Endodermal cell (in vitro differentiated cells): ENCODE data around the gene CSNK1G3. TPM values are rescaled to one million over a fixed set of nuclear protein-coding genes. Genes with fewer than 3 reads are reported as not detected.
"Not testable (repeated sequence)": the region's sequence is repeated elsewhere in the genome, so short reads cannot be mapped to it uniquely, and the experiment has no call there.

Experiments
- DNase-seq: peaks from one replicate; pipeline ENCODE4 v3.0.0-alpha.2; 2017
- H3K27ac ChIP-seq: 2 replicates; pipeline ENCODE4 v1.5.1; 2013; ENCODE audit warnings: mild to moderate bottlenecking, low read depth, low read length, moderate library complexity
- H3K27me3 ChIP-seq: 2 replicates; pipeline ENCODE4 v1.6.1; 2013; ENCODE audit warnings: mild to moderate bottlenecking, low read length, moderate library complexity; ENCODE audit not compliant: insufficient read depth, control insufficient read depth, poor library complexity, severe bottlenecking
- H3K36me3 ChIP-seq: 2 replicates; pipeline ENCODE4 v1.7.0; 2013; ENCODE audit warnings: mild to moderate bottlenecking, low read length, moderate library complexity; ENCODE audit not compliant: control insufficient read depth, insufficient read depth
- H3K4me1 ChIP-seq: one replicate; pipeline ENCODE4 v1.7.0; 2013; ENCODE audit warnings: low read length; ENCODE audit not compliant: control insufficient read depth, insufficient read depth
- H3K4me3 ChIP-seq: 2 replicates; pipeline ENCODE4 v1.5.1; 2013; ENCODE audit warnings: mild to moderate bottlenecking, low read length, moderate library complexity
- H3K9ac ChIP-seq: 2 replicates; pipeline ENCODE4 v1.6.1; 2013; ENCODE audit warnings: mild to moderate bottlenecking, low read length, moderate library complexity; ENCODE audit not compliant: poor library complexity, severe bottlenecking; ENCODE audit errors: extremely low read depth
- H3K9me3 ChIP-seq: 2 replicates; pipeline ENCODE4 v1.6.1; 2013; ENCODE audit warnings: mild to moderate bottlenecking, low read length, moderate library complexity; ENCODE audit not compliant: control insufficient read depth
- H3K27ac Mint-ChIP-seq: 2 replicates; pipeline ENCODE4 v1.8.0; 2020; ENCODE audit warnings: mixed read lengths
- H3K27me3 Mint-ChIP-seq: 2 replicates; pipeline ENCODE4 v1.8.0; 2021; ENCODE audit warnings: mild to moderate bottlenecking, mixed read lengths; ENCODE audit not compliant: insufficient read depth
- H3K36me3 Mint-ChIP-seq: 2 replicates; pipeline ENCODE4 v1.8.0; 2020; ENCODE audit warnings: low read depth, mixed read lengths
- H3K4me1 Mint-ChIP-seq: 2 replicates; pipeline ENCODE4 v1.8.0; 2020; ENCODE audit warnings: mixed read lengths
- H3K4me3 Mint-ChIP-seq: 2 replicates; pipeline ENCODE4 v1.8.0; 2020; ENCODE audit warnings: mild to moderate bottlenecking, moderate library complexity, mixed read lengths
- H3K9me3 Mint-ChIP-seq: 2 replicates; pipeline ENCODE4 v1.8.0; 2020; ENCODE audit warnings: mild to moderate bottlenecking, mixed read lengths
- WGBS, 2 experiments: methylation state at CpG; one replicate each; pipeline versions ENCODE4 v1.1.5 to v1.1.7; 2013; ENCODE audit warnings: missing lambda C conversion rate in 2 of 2, mixed read lengths in 1 of 2; ENCODE audit not compliant: insufficient coverage in 1 of 2, insufficient read length in 1 of 2; 5-methylcytosine and 5-hydroxymethylcytosine counted together
- total RNA-seq, 2 donors: library from RNA; stranded (reverse); fragmentation: NEBNext Ultra II Directional in 1 of 2; extraction: Animal tissue kit (Norgen Biotek cat#: 25700) in 1 of 2; gene quantifications; 2 replicates in 1 of 2; 3 replicates in 1 of 2; pipeline ENCODE4 v1.2.1, GENCODE V29; 2021
- TF ChIP-seq, protein P1 (sequence below): fragments of 200-600 bp; sonication (generic); conservative IDR thresholded peaks from 2 replicates; pipeline ENCODE4 v1.5.0; 2021; ENCODE audit warnings: antibody characterized with exemption, mild to moderate bottlenecking

The CSNK1G3 gene
- total RNA-seq, 2 donors from 2014 or later = 47.5 to 48.4 TPM

DNA sequence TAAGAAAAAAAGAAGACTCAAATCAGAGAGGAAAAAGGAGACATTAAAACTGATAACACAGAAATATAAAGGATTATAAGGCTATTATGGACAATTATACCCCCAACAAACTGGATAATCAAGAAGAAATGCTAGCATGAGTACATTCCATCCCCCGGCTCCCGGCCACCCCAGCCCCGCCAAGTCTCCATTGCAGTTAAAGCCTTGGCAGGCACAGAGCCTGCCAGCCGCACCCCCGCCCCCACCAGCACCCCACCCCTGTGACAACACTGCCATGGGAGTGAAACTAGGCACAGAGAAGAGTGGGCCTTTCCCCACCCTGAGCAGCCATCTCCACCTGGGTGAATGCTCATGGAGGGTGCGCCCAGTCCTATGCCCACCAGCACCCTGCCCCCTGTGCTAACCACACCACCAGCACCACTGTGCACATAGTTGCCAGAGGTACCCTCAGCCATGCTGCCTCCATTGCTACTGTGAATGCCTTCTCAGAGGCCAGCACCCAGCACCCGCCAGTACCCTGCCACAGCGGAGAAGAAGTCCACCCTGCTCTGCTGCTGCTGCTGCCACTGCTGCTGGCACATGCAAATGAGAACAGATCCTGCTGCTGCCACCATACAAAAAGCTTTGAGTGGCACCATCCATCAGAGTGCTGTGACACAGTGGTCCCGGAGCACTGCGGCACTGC, 117.0 kb downstream of the CSNK1G3 start:
- Histone ChIP-seq H3K4me1 (no peaks in the 10 kb centered on the region), H3K27ac (no peak overlapping the region), H3K27me3 (no peaks in the 10 kb centered on the region), H3K4me3 (no peak overlapping the region), H3K9me3 (peaks cover 24% of the 10 kb centered on the region), H3K9ac (no peak overlapping the region), H3K36me3 (no peaks in the 10 kb centered on the region)
- Mint-ChIP-seq H3K36me3 (peaks cover 4% of the 10 kb centered on the region), H3K4me1 (no peaks in the 10 kb centered on the region), H3K27me3 (no peaks in the 10 kb centered on the region), H3K27ac (no peak overlapping the region), H3K4me3 (no peak overlapping the region), H3K9me3 (peaks cover 15% of the 10 kb centered on the region)
- no peak for DNase-seq
- TF ChIP-seq, protein P1, sequence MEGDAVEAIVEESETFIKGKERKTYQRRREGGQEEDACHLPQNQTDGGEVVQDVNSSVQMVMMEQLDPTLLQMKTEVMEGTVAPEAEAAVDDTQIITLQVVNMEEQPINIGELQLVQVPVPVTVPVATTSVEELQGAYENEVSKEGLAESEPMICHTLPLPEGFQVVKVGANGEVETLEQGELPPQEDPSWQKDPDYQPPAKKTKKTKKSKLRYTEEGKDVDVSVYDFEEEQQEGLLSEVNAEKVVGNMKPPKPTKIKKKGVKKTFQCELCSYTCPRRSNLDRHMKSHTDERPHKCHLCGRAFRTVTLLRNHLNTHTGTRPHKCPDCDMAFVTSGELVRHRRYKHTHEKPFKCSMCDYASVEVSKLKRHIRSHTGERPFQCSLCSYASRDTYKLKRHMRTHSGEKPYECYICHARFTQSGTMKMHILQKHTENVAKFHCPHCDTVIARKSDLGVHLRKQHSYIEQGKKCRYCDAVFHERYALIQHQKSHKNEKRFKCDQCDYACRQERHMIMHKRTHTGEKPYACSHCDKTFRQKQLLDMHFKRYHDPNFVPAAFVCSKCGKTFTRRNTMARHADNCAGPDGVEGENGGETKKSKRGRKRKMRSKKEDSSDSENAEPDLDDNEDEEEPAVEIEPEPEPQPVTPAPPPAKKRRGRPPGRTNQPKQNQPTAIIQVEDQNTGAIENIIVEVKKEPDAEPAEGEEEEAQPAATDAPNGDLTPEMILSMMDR = no peak
- 95 to 96% methylated on average over 4 to 10 of the region's 10 CpGs for WGBS, 2 experiments

DNA sequence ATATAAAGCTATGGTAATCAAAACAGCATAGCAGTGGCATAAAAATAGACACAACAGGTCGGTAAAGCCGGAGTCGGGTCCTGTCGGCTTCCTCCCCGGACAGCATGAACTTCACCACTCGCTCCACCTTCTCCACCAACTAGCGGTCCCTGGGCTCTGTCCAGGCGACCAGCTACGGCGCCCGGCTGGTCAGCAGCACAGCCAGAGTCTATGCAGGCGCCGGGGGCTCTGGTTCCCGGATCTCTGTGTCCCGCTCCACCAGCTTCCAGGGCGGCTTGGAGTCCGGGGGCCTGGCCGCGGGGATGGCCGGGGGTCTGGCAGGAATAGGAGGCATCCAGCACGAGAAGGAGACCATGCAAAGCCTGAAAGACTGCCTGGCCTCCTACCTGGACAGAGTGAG, 124.0 kb downstream of the CSNK1G3 start:
- H3K4me1 Mint-ChIP-seq = no peaks in the 10 kb centered on the region
- Histone ChIP-seq H3K36me3 (no peaks in the 10 kb centered on the region), H3K27me3 (no peaks in the 10 kb centered on the region), H3K4me3 (no peak overlapping the region), H3K27ac (no peak overlapping the region), H3K9ac (no peak overlapping the region), H3K9me3 (no peaks in the 10 kb centered on the region), H3K4me1 (no peaks in the 10 kb centered on the region)
- TF ChIP-seq, protein P1 = no peak
- DNase-seq = no peak
- no peak overlapping the region for H3K4me3 Mint-ChIP-seq
- peaks cover 7% of the 10 kb centered on the region for H3K9me3 Mint-ChIP-seq
- no peaks in the 10 kb centered on the region for H3K36me3 Mint-ChIP-seq
- H3K27me3 Mint-ChIP-seq = no peaks in the 10 kb centered on the region
- WGBS, 2 experiments = 94 to 96% methylated on average over 14 to 21 of the region's 21 CpGs
- no peak overlapping the region for H3K27ac Mint-ChIP-seq

GRCh38 chr5:123637028-123637427, 125.1 kb downstream of the CSNK1G3 start:
- not testable (repeated sequence) for H3K27me3 ChIP-seq, H3K4me1 Mint-ChIP-seq, H3K36me3 ChIP-seq, H3K4me1 ChIP-seq, H3K27ac ChIP-seq, H3K9me3 ChIP-seq, H3K27ac Mint-ChIP-seq, H3K9ac ChIP-seq, H3K27me3 Mint-ChIP-seq, H3K4me3 ChIP-seq, H3K9me3 Mint-ChIP-seq, DNase-seq, H3K4me3 Mint-ChIP-seq, H3K36me3 Mint-ChIP-seq
- 92 to 93% methylated on average over 5 to 10 of the region's 10 CpGs for WGBS, 2 experiments

DNA sequence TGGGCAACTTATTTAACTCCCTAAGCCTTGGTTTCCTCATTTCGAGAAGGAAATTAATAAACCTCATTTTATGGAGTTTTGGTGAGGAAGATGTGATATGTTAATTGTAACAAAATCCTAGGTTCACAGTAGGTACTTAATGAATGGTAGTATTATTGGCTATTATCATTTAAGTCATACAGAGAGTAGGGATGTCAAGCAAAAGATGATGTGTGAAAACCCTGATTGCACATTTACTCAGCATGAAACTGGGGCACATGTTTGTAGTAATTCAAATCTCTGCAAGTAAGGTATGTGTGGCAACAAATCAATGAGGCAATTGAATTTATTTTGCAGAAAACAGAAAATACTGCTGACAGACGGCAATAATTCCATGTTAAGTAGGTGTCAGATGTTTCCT, 127.3 kb downstream of the CSNK1G3 start:
- Mint-ChIP-seq H3K27me3 (no peaks in the 10 kb centered on the region), H3K27ac (no peak overlapping the region), H3K9me3 (peaks cover 2% of the 10 kb centered on the region), H3K36me3 (no peaks in the 10 kb centered on the region), H3K4me3 (no peak overlapping the region), H3K4me1 (peaks cover 3% of the 10 kb centered on the region)
- TF ChIP-seq, protein P1 = no peak
- Histone ChIP-seq H3K4me3 (no peak overlapping the region), H3K36me3 (no peaks in the 10 kb centered on the region), H3K27me3 (no peaks in the 10 kb centered on the region), H3K4me1 (no peaks in the 10 kb centered on the region), H3K27ac (no peak overlapping the region), H3K9ac (no peak overlapping the region), H3K9me3 (no peaks in the 10 kb centered on the region)
- no peak for DNase-seq
- 84 to 91% methylated on average over 2 of the region's 2 CpGs for WGBS, 2 experiments
